Adrenal gland (tissue), 5 donors: ENCODE data around the gene MAP4K1.

Experiments
- POLR2A ChIP-seq, 2 donors: fragments of 450-650 bp; IDR thresholded peaks; one replicate each; pipeline ENCODE4 v1.6.1; 2017; ENCODE audit warnings: antibody characterized with exemption in 2 of 2, mild to moderate bottlenecking in 2 of 2, moderate library complexity in 1 of 2
- TF ChIP-seq, protein P1 (sequence below), 6 experiments: fragments of 450-650 bp in 4 of 6; fragments of 200-600 bp in 2 of 6; sonication (generic) in 1 of 6; IDR thresholded peaks; 1 replicate in 5 of 6; 2 replicates in 1 of 6; pipeline versions ENCODE4 v1.5.1 to v1.8.0; 2016 to 2021; ENCODE audit warnings: antibody characterized with exemption in 6 of 6, mild to moderate bottlenecking in 2 of 6, moderate library complexity in 1 of 6
- donor health status: DM: no; HTN: no; CAD: no.

GRCh38 chr19:38616265-38616664, 1.5 kb downstream of the MAP4K1 start:
- TF ChIP-seq, protein P1, sequence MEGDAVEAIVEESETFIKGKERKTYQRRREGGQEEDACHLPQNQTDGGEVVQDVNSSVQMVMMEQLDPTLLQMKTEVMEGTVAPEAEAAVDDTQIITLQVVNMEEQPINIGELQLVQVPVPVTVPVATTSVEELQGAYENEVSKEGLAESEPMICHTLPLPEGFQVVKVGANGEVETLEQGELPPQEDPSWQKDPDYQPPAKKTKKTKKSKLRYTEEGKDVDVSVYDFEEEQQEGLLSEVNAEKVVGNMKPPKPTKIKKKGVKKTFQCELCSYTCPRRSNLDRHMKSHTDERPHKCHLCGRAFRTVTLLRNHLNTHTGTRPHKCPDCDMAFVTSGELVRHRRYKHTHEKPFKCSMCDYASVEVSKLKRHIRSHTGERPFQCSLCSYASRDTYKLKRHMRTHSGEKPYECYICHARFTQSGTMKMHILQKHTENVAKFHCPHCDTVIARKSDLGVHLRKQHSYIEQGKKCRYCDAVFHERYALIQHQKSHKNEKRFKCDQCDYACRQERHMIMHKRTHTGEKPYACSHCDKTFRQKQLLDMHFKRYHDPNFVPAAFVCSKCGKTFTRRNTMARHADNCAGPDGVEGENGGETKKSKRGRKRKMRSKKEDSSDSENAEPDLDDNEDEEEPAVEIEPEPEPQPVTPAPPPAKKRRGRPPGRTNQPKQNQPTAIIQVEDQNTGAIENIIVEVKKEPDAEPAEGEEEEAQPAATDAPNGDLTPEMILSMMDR (IDR thresholded peaks at IDR 0.05), result no peak
- TF ChIP-seq POLR2A (IDR thresholded peaks at IDR 0.05), result no peak
